ENCODE data around the gene APCDD1L.
"Not testable (repeated sequence)": the region's sequence is repeated elsewhere in the genome, so short reads cannot be mapped to it uniquely, and the experiment has no call there.

Gene APCDD1L

DNA sequence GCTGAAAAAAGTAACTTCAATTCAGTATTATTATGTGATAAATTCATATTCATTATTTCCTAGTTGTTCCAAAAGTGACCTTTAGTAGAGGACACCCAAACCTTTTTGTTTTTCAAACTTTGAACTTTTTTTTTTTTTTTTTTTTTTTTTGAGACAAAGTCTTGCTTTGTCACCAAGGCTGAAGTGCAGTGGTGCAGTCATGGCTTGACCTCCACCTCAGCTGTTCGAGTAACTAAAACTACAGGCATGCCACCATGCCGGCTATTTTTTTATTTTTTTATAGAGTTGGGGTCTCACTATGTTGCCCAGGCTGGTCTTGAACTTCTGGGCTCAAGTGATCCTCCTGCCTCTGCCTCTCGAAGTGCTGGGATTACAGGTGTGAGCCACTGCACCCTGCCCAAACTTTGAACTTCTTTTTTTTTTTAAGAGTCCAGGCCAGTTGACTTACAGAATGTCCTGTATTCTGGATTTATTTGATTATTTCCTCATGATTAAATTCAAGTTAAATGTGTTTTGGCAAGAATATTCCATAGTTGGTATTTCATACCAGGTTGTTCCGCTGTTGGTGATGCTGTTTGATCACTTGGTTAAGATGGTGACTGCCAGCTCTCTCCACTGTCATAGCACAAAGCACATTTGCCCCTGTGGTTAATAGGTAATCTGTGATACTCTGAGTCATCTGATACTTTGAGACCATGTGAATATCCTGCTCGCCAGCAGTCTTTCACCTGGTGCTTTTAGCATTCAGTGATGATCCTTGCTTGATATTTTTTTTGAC lies 78.1 kb downstream of the APCDD1L start:
- no peak for DNase-seq

DNA sequence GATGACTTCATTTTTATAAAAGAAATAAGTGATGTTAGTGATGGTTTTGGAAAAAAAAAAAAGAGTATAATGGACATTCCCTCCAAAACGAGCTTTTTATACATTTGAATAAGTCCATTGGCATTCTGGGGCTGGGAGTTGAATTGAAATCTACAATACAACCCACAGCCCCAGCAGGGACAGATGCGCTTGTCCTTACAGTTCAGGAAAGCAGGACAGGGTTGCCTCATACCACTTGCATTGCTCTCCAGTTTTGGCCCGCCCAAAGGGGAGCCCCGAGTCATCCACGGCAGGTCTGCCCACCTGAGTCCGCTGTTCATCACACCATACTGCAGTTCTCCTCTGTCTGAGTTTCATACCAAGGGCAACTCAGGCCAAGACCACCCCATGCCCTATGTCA lies 80.0 kb downstream of the APCDD1L start:
- DNase-seq: no peak

DNA sequence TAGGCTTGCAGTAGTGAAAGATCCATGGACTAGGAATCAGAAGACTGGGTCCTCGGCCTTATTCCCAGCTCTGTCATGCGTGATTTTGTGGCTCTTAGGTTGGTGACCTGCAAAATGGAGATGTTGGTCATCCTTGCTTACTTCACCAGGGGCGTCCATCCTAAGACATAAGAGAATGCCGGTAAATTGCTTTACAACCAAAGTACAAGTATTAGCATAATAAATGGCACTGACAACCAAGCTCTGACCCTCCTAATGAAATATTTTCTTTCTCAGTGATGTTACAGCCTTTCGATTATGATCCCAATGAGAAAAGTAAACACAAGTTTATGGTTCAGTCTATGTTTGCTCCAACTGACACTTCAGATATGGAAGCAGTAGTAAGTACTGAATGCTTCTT lies 80.9 kb downstream of the APCDD1L start:
- no peak for DNase-seq

DNA sequence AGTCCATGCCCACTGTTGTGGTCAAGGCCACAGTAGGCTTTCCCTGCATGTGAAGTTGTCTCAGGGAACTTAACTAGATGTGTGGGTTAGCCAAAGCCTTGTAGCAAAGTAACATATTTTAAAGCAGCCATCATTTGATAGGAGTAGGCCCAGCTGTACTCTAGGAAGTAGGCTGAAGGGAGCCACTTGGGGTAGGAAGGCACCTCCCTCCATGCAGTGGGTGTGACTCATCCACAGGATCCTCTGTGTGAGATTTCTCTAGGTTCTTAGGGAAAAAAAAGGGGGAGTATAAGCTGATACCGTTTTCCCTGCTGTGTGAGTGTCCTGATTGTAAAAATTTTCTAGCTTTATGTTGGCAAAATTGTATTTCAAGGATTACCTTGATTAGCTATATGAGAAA lies 81.4 kb downstream of the APCDD1L start:
- no peak for DNase-seq

DNA sequence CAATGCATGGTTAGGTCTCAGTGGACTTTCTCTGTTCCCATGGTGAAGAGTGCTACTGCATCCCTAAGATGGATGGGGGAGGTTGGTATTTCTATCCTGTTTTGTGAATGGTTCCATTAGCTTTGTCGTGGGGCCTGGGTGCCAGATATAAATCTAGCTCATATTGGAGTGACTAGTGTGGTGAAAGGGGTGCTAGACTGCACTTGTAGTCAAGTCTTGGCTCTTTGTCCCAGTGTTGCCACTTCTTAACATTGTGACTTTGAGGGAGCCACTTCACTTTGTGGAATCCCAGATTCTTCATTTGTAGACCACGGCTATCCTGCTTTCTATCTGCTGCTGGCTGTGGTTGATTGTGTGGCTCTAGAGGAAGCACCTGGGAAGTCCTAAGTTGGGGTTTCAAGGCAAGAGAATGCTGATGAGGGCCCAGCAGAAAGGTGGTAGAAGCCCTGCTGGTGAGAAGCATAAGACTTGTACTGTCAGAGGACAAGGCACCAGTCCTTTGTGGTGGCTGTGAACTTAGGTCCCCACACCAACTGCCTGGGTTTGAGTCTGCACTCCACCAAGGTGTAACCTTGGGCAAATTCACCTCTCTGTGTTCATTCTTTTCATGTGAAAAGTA lies 82.1 kb downstream of the APCDD1L start:
- DNase-seq: no peak

DNA sequence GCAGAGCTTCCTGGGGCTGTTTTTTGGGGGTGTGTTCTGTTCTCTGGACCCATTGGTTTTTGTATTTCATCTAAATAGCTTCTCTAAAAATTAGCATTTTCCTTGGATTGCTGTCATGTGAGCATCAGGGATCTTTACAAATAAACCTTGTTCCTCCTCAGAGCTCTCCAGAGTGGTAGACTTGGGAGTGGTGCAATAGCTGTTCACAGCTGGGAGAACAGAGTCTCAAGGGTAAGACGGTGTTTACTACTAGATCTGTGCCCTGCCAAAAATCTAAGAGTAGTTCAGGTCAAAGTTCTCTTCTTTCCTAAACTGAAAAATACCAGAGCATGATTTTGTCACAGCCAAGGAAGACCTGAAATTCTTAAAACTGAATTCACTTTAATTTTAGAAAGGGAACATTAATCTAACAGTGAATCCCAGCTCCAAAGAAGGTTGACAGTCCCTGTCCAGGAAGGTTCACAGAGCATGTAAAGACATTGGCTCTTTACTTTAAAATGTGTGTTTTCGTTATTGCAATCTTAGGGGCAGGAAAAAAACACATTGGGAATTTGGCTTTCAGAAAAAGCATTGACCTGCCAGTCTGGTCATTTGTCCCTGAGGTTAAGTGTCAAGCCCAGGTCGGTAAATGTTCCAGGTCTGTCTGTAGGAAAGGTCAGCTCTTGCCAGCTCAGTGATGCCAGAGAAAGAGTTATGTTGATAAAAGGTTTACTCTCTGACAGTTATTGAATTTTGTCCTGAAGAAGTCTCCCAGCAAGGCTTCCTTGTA lies 82.8 kb downstream of the APCDD1L start:
- no peak for DNase-seq

DNA sequence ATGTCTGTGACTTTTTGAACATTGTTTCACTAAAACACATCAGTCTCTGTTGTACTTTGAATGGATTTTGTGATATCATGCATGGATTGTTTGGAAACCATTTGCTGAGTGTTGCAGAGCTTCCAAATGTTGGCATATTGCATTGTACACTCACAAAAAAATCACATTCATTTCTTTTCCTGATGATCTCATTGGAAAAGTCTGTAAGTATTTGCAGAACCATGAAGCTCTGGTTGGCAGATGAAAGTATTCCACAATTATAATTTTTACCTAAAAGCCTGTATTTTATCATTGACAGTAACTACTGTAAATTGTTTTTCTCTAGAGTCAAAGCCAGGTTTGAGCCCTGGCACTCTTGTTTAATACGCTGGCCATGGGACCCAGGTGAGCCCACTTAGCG lies 84.1 kb downstream of the APCDD1L start:
- no peak for DNase-seq

DNA sequence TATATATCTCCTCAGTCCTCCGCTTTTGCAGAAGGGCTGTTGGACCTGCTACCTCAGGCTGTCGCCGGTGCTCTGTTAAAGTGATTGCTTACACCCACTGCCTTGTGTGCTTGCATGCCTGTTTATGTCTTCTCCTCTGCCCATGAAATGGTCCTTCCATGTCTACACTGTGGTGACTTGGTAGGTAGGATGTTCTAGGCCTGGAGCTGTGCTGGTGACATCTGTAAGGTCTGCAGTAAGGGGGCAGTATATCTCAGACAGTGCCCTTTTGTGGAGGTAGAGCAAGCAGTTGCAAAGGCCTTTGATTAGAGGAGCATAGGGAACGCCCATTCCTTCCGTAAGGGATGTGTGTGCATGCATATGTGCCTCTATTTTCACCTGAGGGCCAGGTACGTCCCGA lies 85.9 kb downstream of the APCDD1L start:
- no peak for DNase-seq

DNA sequence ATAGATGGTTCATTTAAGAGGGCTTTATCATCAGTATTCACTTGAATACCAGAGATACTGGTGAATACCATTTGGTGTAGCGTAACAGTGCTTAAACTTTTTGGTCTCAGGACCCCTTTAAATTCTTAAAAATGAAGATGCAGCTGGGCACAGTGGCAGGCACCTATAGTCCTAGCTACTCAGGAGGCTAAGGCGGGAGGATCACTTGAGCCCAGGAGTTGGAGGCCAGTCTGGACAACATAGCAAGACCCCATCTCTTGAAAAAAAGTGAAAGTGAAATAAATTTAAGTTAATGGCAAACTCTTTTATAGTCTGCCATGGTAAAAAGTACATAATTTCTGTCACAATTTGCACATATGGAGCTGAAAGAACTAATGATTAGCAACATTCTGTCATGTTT lies 86.8 kb downstream of the APCDD1L start:
- no peak for DNase-seq

DNA sequence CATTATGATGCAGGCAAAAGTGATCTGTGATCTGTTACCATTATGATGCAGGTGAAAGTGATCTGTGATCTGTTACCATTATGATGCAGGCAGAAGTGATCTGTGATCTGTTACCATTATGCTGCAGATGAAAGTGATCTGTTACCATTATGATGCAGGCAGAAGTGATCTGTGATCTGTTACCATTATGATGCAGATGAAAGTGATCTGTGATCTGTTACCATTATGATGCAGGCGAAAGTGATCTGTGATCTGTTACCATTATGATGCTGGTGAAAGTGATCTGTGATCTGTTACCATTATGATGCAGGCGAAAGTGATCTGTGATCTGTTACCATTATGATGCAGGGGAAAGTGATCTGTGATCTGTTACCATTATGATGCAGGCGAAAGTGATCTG lies 87.6 kb downstream of the APCDD1L start:
- DNase-seq: not testable (repeated sequence)

DNA sequence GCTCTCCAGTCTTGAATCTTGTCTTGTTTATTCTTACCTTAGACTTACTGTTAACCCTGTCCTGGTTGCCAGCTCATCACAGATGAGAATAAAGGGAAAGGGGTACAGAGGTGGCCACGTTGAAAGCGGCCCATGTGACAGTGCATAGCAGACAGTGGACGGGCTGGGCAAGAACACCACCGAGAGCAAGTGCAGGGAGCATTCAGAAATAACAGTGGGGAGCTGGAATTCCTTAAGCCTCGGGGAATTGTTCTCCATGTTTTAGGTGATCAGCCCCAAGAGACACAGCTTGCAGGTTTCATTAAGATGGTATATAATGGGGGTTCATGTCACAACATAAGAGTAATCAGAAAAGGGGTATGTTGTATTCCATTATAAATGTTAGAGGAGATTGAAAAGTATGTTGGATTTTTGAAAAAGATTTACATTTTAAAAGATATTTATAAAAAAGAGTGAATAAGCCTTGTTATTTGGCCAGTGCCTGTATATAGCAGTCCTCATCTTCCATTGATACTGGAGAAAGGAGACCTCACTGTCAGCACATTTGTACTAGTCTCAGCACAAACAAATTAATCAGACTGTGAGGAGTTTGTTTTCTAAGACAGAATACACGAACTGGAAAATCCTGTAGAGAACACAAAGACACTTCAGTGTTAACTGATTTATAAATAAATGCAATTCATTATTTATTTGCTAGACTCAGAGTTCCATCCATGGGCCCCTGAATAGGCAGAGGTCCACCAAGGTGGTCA lies 90.8 kb downstream of the APCDD1L start:
- no peak for DNase-seq

DNA sequence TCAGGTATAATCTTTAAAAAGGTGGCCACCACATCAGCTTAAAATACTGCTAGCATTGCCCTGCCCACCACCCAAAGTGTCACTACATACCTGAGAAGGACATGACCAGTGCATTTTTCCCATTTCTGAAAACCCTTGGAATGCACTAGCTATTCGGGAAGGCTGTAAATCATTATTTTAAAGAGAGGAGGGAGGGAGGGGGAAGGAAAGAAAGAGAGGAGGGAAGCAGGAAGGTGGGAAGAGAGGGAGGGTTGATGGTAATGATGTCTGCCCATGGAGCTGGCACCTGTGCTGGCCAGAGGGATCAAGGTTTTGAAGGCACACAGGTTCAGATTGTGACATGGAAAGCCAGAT lies 93.7 kb downstream of the APCDD1L start:
- no peak for DNase-seq

DNA sequence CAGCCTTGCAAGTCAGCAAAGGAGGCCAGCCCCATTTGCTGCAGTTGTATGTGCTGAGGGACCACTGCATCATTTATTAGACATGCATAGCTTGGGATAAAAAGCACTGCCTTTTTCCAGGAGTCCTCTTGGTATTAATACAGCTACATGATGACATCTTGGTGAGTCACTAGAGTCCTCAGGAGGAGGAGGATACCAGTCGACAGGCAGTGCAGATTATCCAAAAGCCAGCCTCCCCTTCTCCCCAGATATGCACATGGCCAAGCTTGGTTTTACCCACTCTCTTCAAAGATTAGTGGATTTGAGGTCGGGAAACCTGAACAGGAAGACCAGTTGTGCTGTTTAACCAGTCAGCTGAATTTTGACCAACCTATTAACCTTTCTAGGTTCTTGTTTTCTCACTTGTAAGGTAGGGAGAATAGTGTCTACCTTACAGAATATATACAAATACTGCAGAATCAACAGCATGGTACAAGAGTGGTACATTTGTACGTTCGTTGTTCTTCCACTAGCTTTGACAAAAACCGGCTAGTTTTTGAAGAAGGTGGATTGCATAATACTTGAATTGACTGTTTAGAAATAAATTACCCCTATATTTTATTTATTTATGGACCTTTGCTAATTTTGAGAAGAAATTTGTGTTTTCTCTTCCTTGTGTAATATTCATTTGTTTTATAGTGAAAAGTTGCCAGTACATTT lies 94.3 kb downstream of the APCDD1L start:
- no peak for DNase-seq

DNA sequence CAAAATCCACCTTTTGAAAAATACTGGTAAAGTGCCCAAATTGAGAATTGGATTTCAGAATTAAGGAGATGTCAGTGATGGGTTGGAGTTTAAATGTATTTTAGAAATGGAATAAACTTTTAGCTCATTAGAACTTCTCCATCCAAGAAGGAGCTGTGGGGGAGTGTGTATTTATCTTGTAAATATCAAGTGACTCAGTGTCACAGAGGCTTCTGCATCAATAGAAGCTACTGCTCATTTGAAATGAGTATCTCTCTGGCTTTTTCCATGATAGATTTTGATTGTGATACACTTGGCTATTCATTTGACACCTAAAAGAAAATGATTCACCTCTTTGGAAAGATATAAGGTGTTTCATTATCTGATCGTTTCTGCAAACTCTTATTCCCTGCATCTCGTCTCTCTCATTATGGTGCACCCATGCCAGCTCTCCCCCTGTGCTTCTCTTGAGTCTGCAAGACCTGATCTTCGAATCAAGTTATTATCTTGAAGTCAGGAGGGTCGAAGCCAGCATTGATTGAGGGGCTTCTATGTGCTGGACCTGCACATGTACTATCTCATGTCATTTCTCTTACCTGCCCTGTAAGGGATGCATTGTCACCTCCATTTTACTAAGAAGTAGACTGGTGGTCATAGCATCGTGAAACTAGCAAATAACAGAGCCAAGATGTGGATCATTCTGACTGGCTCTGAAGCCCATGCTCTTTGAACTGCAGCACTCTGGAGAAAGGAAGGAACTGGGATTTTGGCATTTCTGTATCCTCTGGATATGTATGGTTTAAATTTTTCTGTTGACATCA lies 96.0 kb downstream of the APCDD1L start:
- DNase-seq: no peak

DNA sequence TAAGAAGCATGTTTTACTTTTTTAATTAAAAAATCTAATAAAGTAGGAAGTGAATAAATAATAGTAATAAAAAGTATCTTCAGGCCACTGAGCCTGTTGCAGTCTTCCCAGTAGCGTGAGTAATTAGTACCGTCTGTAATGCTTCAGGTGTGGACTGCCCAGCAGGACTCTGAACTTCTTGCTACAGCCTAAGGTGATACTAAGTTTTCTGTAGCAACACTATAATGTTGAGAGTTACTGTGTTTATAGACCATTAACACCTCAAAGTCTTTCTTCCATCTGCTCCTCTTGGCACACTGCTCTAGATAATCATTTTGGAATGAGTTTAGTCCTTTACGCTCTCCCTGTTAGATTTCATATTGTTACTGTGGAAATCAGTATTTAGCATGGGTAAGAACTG lies 97.8 kb downstream of the APCDD1L start:
- DNase-seq: no peak

DNA sequence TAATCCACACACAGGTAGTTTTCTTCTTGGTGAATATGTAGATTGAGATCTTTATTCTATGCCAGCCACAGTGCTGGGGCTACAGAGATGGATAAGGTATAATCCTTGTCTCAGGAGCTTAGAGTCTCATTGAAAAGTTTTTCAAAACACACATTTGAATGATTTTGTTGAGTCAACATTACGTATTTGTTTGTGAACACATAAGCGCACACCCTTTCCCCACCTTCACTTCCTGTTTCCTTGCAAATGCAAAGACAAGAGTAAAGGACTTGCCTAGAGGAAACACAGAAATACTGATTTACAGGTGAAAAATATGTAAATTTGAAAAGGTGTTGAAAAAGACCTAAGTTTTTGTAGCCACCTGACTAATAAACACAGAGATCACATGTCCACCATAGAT lies 98.4 kb downstream of the APCDD1L start:
- DNase-seq: no peak

DNA sequence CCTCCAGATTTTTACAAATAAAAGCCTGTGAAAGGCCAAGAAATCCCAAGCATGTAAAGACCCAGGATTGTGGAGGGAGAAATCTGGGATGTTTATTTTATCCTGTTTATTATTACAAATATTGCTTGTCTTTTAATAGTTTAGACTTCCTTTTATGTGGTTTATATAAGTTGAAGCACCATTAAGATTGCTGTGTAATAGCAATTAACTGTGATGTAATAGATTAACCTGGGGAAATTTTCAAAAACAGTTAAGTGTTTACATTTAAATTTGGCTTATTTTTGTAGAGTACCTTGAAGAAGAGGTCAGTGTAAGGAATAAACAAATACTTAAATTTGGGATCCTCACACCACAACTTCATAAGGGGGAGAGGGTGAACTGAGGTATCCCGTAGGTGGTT lies 99.1 kb downstream of the APCDD1L start:
- DNase-seq: no peak

DNA sequence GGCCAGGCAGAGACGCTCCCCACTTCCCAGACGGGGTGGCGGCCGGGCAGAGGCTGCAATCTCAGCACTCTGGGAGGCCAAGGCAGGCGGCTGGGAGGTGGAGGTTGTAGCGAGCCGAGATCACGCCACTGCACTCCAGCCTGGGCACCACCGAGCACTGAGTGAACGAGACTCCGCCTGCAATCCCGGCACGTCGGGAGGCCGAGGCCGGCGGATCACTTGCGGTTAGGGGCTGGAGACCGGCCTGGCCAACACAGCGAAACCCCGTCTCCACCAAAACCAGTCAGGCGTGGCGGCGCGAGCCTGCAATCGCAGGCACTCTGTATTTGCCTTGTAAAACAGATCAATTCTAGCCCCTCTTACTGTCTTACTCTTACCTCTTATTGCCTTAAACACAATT lies 100.4 kb downstream of the APCDD1L start:
- DNase-seq: not testable (repeated sequence)

DNA sequence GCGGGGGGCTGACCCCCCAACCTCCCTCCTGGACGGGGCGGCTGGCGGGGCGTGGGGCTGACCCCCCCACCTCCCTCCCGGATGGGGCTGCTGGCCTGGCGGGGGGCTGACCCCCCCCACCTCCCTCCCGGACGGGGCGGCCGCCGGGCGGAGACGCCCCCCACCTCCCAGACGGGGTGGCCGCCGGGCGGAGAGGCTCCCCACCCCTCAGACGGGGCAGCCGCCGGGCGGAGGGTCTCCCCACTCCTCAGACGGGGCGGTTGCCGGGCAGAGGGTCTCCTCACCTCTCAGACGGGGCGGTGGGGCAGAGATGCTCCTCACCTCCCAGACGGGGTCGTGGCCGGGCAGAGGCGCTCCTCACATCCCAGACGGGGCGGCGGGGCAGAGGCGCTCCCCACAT lies 101.0 kb downstream of the APCDD1L start:
- DNase-seq: not testable (repeated sequence)

Data from activated CD4-positive, CD25-positive, alpha-beta regulatory T cell (primary cell).